Stimulated activated CD4-positive, alpha-beta T cell treated with anti-CD3 and anti-CD28 coated beads, Interleukin-2, amount 100 ng/mL, for 48 hours (primary cell): Measurements from ENCODE around the gene PIBF1.
"Not testable (repeated sequence)": the region's sequence is repeated elsewhere in the genome, so short reads cannot be mapped to it uniquely, and the experiment has no call there.

Experiments used
- DNase-seq, 2 donors: peaks; one replicate each; pipeline ENCODE4 v3.0.0-alpha.2; 2020

Gene PIBF1

GRCh38 chr13:72781451-72782439 lies at the start of gene PIBF1, which contains the start of gene DIS3:
PIBF1 (plus strand) TSS chr13:72782133; CDS start chr13:72783470, 1,337 bp downstream.
DIS3 (minus strand) TSS chr13:72781900; CDS start chr13:72781832, 68 bp downstream.
- peak; percentile 91 to 92 for DNase-seq

DNA sequence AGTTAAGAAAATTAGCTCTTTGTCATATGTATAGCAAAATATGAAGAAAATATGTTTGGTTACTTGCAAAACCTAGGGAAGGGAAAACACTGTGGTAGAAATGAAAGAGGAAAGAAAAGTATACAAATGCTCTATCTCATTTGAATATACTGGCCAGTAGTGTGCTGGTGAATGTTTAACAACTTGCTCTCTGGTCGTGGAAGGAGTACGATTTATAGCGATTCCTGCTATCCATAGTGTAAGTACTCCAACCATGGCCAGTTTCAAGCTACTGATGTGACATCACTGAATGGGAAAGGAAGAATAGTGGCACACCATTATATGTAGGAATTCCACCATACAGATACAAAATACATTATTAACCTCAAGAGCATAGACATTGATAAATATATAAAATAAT lies 44.9 kb upstream of the PIBF1 start:
- DNase-seq: no peak

DNA sequence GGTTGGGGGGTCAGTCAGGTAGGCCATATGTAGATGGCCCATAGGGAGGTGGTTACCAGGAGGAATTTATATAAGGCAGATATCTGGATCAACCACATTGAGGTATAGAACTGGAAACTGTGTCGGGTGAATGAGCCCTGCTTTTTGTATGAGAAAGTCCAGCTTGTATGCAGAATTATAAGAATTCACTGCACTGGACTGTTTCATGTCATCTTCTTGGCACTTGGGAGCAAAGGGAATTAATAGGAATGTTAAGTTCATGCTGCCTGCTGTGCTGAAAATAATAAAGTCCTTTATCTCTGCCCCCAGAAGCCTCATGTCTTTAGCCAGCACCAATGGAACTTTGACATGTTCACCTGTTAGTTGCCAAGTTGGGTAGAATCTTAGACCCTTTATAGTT lies 41.9 kb upstream of the PIBF1 start:
- DNase-seq: no peak

- DNase-seq: no peak
Measured at GRCh38 chr13:72745260-72745659, 36.7 kb upstream of the PIBF1 start.

- no peak for DNase-seq
Measured at GRCh38 chr13:72751220-72751619, 30.7 kb upstream of the PIBF1 start.

- no peak for DNase-seq
Measured at GRCh38 chr13:72754111-72754510, 27.8 kb upstream of the PIBF1 start.

DNA sequence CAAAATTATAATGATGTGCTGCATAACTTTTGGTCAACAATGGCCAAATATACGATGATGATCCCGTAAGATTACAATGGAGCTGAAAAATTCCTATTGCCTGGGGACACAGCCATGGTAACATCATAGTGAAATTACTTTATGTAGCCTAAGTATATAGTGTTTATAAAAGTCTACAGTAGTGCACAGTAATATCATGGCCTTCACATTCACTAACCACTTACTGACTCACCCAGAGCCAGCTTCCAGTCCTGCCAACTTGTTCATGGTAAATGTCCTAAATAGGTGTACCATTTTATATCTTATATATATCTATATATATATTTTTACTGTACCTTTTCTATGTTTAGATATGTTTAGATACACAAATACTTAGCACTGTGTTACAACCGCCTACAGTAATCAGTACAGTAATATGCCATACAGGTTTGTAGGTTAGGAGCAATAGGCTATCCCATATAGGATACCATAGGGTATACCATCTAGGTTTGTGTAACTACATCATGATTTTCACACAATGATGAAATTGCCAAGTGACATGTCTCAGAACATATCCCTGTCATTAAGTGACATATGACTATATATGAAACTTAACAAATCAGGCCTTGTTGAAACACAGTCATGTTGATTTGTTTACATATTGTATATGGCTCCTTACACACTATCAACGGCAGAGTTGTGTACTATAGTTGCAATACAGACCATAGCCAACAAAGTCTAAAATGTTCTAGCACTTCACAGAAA lies 24.0 kb upstream of the PIBF1 start:
- DNase-seq: no peak

- no peak for DNase-seq
Measured at GRCh38 chr13:72760189-72760588, 21.7 kb upstream of the PIBF1 start.

DNA sequence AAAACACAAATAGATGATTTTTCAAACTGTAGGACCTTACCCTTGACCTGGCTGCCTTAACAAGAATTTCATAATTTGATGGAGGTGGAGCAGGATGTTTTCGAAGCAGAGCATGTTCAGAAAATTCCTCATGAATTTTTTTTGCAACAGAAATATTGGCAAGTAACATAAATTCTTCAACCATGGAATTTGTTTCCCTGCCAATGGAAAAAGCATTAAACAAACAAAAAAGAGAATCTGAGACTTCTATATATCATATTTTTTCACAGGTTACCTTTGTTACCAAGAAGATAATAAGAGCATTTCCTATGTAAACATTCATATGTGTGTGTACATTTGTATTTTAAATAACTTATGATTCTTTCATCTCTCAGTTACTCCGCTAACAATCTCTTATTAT lies 18.5 kb upstream of the PIBF1 start:
- DNase-seq: no peak

GRCh38 chr13:72774019-72774418 lies 7.9 kb upstream of the PIBF1 start:
- no peak for DNase-seq

- no peak for DNase-seq
Measured at GRCh38 chr13:72782717-72783116, 784 bp downstream of the PIBF1 start.

GRCh38 chr13:72784679-72785078 lies 2.7 kb downstream of the PIBF1 start:
- DNase-seq: not testable (repeated sequence)

GRCh38 chr13:72788831-72789230 lies 6.9 kb downstream of the PIBF1 start:
- no peak for DNase-seq

DNA sequence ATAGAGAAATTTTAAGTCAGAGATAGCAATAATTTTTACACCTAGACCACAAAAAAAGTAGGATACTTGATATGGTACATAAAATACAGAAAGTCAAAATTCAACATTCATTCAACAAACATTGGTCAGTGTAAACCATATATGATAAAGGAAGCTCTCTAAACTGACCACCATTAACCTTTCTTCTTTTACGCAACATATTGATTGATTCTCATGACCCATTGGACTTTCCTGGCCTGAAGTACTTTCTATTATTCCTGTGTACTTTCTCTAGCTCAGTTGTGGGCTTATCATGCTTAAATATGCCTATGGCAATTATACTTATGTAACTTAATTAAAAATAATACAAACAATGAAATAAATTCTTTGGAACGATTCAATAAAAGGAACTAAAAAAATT lies 10.7 kb downstream of the PIBF1 start:
- no peak for DNase-seq

- no peak for DNase-seq
Measured at GRCh38 chr13:72798817-72799216, 16.9 kb downstream of the PIBF1 start.

GRCh38 chr13:72804301-72804700 lies 22.4 kb downstream of the PIBF1 start:
- no peak for DNase-seq

- no peak for DNase-seq
Measured at GRCh38 chr13:72805676-72806346, 23.9 kb downstream of the PIBF1 start.

DNA sequence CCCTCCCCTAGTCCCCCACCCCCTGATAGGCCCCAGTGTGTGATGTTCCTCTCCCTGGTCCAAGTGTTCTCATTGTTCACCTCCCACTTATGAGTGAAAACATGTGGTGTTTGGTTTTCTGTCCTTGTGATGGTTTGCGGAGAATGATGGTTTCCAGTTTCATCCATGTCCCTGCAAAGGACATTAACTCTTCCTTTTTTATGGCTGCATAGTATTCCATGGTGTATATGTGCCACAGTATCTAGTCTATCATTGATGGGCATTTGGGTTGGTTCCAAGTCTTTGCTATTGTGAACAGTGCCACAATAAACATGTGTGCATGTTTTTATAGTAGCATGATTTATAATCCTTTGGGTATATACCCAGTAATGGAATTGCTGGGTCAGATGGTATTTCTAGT lies 24.6 kb downstream of the PIBF1 start:
- not testable (repeated sequence) for DNase-seq

DNA sequence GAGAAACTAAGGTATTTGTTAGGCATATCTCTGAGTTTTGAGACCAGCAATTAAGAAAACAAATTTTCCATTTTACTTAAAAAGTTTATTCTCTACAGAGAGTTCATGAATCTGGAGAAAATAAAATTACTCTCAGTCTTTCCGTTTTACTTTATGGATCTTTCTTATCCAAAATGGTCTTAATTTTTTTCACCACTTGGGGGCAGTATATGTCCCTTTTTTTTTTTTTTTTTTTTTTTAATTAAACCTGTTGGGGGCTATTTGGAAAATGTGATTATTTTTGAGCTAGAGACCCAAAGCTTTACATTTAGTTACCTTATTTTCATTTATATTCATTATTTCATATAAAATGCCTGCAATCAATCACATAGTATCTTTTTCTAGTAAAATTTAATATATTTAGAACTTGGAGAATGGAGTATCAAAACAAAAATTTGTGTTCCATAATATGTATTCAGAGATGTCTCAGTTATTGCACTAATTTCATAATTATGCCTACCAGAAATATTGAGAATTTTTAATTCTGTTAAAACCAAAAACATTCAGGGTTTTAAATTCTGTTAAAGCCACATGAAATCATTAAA lies 27.1 kb downstream of the PIBF1 start:
- DNase-seq: no peak

- no peak for DNase-seq
Measured at GRCh38 chr13:72820156-72820897, 38.4 kb downstream of the PIBF1 start.

DNA sequence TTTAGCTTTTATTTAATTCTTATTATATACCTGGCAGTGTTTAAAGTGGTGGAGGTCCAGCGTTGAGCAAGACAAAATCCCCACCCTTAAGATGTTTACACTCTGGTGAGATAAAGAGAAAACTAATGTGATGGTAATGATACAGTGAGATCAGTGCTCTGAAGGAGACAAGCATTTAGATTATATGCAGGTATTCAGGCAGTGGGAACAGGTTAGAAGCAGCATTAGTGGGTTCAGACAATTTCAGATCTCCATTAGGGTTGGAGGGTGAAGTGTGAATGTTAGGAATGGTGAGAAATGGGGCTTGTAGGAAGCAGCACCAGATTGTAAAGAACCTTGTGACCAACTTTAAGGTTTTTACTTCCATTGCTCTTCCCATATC lies 39.0 kb downstream of the PIBF1 start:
- no peak for DNase-seq

DNA sequence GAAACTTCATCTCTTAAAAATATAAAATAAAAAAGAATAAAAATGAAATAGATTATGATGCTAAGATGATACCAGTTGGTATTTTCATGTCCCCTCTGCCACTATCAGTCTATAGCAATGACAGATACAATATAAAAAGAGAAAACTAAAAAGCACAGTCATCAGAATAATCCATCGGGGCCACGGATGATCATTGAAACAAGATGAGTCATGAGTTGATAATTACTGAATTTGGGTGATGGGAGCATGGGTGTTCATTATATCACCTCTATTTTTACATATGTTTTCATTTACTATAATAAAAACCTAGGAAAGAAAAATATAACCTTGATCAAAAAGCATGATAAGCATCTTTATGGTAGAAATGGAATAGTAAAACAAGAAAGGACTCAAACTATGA lies 41.1 kb downstream of the PIBF1 start:
- DNase-seq: no peak
